DND-41 (cell line): ENCODE measurements around the gene ZSCAN5C.

ENCODE experiments used
- CTCF ChIP-seq: IDR thresholded peaks from 2 replicates; pipeline ENCODE4 v1.5.1; 2012; ENCODE audit warnings: borderline replicate concordance, low read length, moderate library complexity, mild to moderate bottlenecking; ENCODE audit not compliant: poor library complexity, severe bottlenecking; ENCODE audit errors: extremely low read depth
- EZH2 ChIP-seq: IDR thresholded peaks from 3 replicates; pipeline ENCODE4 v1.6.1; 2012; ENCODE audit warnings: borderline replicate concordance, low read depth, mild to moderate bottlenecking, moderate library complexity, low read length, inconsistent platforms; ENCODE audit not compliant: severe bottlenecking

- TF ChIP-seq EZH2 (no peak), CTCF (no peak)
These were observed at the start of gene ZSCAN5C for GRCh38 chr19:56201973-56202372.
